Mesenchymal stem cell (in vitro differentiated cells and primary cell): ENCODE results near the gene MED12L.

Source experiments
- DNase-seq: peaks from one replicate; pipeline ENCODE4 v3.0.0-alpha.2; 2013
- H2AFZ ChIP-seq: one replicate; pipeline ENCODE4 v1.6.1; 2013; ENCODE audit warnings: low read depth, mild to moderate bottlenecking, control low read depth, inconsistent platforms, low read length, moderate library complexity
- H2AK5ac ChIP-seq: 2 replicates; pipeline ENCODE4 v1.6.1; 2013; ENCODE audit warnings: low read length, moderate library complexity, mild to moderate bottlenecking, inconsistent platforms; ENCODE audit not compliant: severe bottlenecking
- H2BK120ac ChIP-seq: one replicate; pipeline ENCODE4 v1.6.1; 2013; ENCODE audit warnings: low read depth, mild to moderate bottlenecking, inconsistent platforms, low read length, moderate library complexity
- H2BK12ac ChIP-seq, 2 experiments: one replicate each; pipeline ENCODE4 v1.6.1; 2013; ENCODE audit warnings: inconsistent platforms in 2 of 2, low read length in 2 of 2, mild to moderate bottlenecking in 2 of 2, moderate library complexity in 2 of 2, control low read depth in 1 of 2
- H2BK15ac ChIP-seq: one replicate; pipeline ENCODE4 v1.6.1; 2013; ENCODE audit warnings: mild to moderate bottlenecking, low read depth, inconsistent platforms; ENCODE audit not compliant: poor library complexity, severe bottlenecking
- H2BK5ac ChIP-seq: 2 replicates; pipeline ENCODE4 v1.6.1; 2013; ENCODE audit warnings: low read depth, mild to moderate bottlenecking, low read length, control low read depth, inconsistent platforms; ENCODE audit not compliant: poor library complexity, severe bottlenecking
- H3K14ac ChIP-seq, 2 experiments: one replicate each; pipeline ENCODE4 v1.6.1; 2013; ENCODE audit warnings: inconsistent platforms in 2 of 2, low read length in 2 of 2, control low read depth in 1 of 2, mild to moderate bottlenecking in 1 of 2, moderate library complexity in 1 of 2
- H3K18ac ChIP-seq, 2 experiments: one replicate each; pipeline ENCODE4 v1.6.1; 2013; ENCODE audit warnings: inconsistent platforms in 2 of 2, low read length in 2 of 2, control low read depth in 1 of 2, low read depth in 1 of 2, mild to moderate bottlenecking in 1 of 2
- H3K23ac ChIP-seq, 2 experiments: one replicate each; pipeline ENCODE4 v1.6.1; 2013; ENCODE audit warnings: inconsistent platforms in 2 of 2, low read length in 2 of 2, mild to moderate bottlenecking in 2 of 2, moderate library complexity in 2 of 2, control low read depth in 1 of 2
- H3K27ac ChIP-seq: 2 replicates; pipeline ENCODE4 v1.5.1; 2013; ENCODE audit warnings: mild to moderate bottlenecking, moderate library complexity, low read length, control low read depth, inconsistent platforms; ENCODE audit not compliant: poor library complexity, severe bottlenecking
- H3K27me3 ChIP-seq, 2 experiments: 2 replicates each; pipeline versions ENCODE4 v1.6.1 to v1.7.0; 2013; ENCODE audit warnings: low read length in 2 of 2, mild to moderate bottlenecking in 2 of 2, moderate library complexity in 2 of 2, control low read depth in 1 of 2, inconsistent platforms in 1 of 2; ENCODE audit not compliant: control insufficient read depth in 1 of 2, insufficient read depth in 1 of 2
- H3K36me3 ChIP-seq, 2 experiments: 2 replicates each; pipeline versions ENCODE4 v1.6.1 to v1.7.0; 2013; ENCODE audit warnings: low read length in 2 of 2, control low read depth in 1 of 2, inconsistent platforms in 1 of 2, low read depth in 1 of 2, mild to moderate bottlenecking in 1 of 2; ENCODE audit not compliant: insufficient read depth in 2 of 2, control insufficient read depth in 1 of 2
- H3K4ac ChIP-seq, 2 experiments: one replicate each; pipeline ENCODE4 v1.6.1; 2013; ENCODE audit warnings: inconsistent platforms in 2 of 2, low read length in 2 of 2, mild to moderate bottlenecking in 2 of 2, moderate library complexity in 2 of 2, control low read depth in 1 of 2, low read depth in 1 of 2
- H3K4me1 ChIP-seq: 2 replicates; pipeline ENCODE4 v1.6.1; 2013; ENCODE audit warnings: low read depth, low read length, control low read depth; ENCODE audit not compliant: control insufficient read depth, insufficient read depth
- H3K4me2 ChIP-seq: 2 replicates; pipeline ENCODE4 v1.6.1; 2013; ENCODE audit warnings: low read length, mild to moderate bottlenecking, inconsistent platforms; ENCODE audit not compliant: poor library complexity, severe bottlenecking
- H3K4me3 ChIP-seq, 2 experiments: 2 replicates each; pipeline versions ENCODE4 v1.5.1 to v1.7.0; 2013; ENCODE audit warnings: low read length in 2 of 2, mild to moderate bottlenecking in 2 of 2, control low read depth in 1 of 2, low read depth in 1 of 2; ENCODE audit not compliant: insufficient read depth in 1 of 2
- H3K79me1 ChIP-seq: replicated peaks from 2 replicates; pipeline ENCODE4 v1.6.1; 2013; ENCODE audit warnings: mild to moderate bottlenecking, control low read depth, low read length, inconsistent platforms; ENCODE audit not compliant: poor library complexity, severe bottlenecking
- H3K9ac ChIP-seq: 2 replicates; pipeline ENCODE4 v1.7.0; 2013; ENCODE audit warnings: mild to moderate bottlenecking, low read length, moderate library complexity
- H3K9me3 ChIP-seq: 2 replicates; pipeline ENCODE4 v1.7.0; 2013; ENCODE audit warnings: mild to moderate bottlenecking, low read length; ENCODE audit not compliant: control insufficient read depth
- H4K8ac ChIP-seq: one replicate; pipeline ENCODE4 v1.6.1; 2013; ENCODE audit warnings: inconsistent platforms, mild to moderate bottlenecking, low read length, moderate library complexity
- H4K91ac ChIP-seq: one replicate; pipeline ENCODE4 v1.6.1; 2013; ENCODE audit warnings: mild to moderate bottlenecking, low read length, inconsistent platforms
- WGBS: methylation state at CpG from one replicate; pipeline ENCODE4 v1.1.7; 2013; ENCODE audit warnings: mixed read lengths; 5-methylcytosine and 5-hydroxymethylcytosine counted together

MED12L gene

GRCh38 chr3:151047636-151048035, 37.8 kb upstream of the MED12L start:
- H3K9me3 ChIP-seq: no peaks in the 10 kb centered on the region
- no peak overlapping the region for H2AFZ ChIP-seq
- H2BK12ac ChIP-seq: no peak overlapping the region
- no peaks in the 10 kb centered on the region for H3K79me1 ChIP-seq
- H2BK15ac ChIP-seq: no peak overlapping the region
- no peak overlapping the region for H3K14ac ChIP-seq
- no peak overlapping the region for H4K91ac ChIP-seq
- no peak overlapping the region for H3K23ac ChIP-seq
- no peak overlapping the region for H2AK5ac ChIP-seq
- H3K27ac ChIP-seq: no peak overlapping the region
- H2BK120ac ChIP-seq: no peak overlapping the region
- no peak overlapping the region for H3K4me3 ChIP-seq
- H3K36me3 ChIP-seq: no peaks in the 10 kb centered on the region
- H2BK5ac ChIP-seq: no peak overlapping the region
- no peak overlapping the region for H3K4ac ChIP-seq
- no peak overlapping the region for H3K18ac ChIP-seq
- no peak overlapping the region for H3K4me2 ChIP-seq
- H4K8ac ChIP-seq: no peak overlapping the region
- H3K9ac ChIP-seq: no peak overlapping the region
- H3K27me3 ChIP-seq: no peaks in the 10 kb centered on the region
- no peaks in the 10 kb centered on the region for H3K4me1 ChIP-seq
- DNase-seq: no peak

GRCh38 chr3:151051533-151051932, 33.9 kb upstream of the MED12L start:
- Histone ChIP-seq H4K8ac (no peak overlapping the region), H3K14ac (no peak overlapping the region), H3K27me3 (no peaks in the 10 kb centered on the region), H3K9me3 (no peaks in the 10 kb centered on the region), H3K36me3 (no peaks in the 10 kb centered on the region), H3K79me1 (no peaks in the 10 kb centered on the region), H2BK120ac (no peak overlapping the region), H3K4me1 (no peaks in the 10 kb centered on the region), H3K4ac (no peak overlapping the region), H2AK5ac (no peak overlapping the region), H2BK12ac (no peak overlapping the region), H2AFZ (no peak overlapping the region), H4K91ac (no peak overlapping the region), H2BK15ac (no peak overlapping the region), H3K18ac (no peak overlapping the region), H3K23ac (no peak overlapping the region), H3K4me3 (no peak overlapping the region), H3K9ac (no peak overlapping the region), H2BK5ac (no peak overlapping the region), H3K27ac (no peak overlapping the region), H3K4me2 (no peak overlapping the region)
- WGBS: 100% methylated on average over 1 of the region's 1 CpG
- DNase-seq: no peak

- Histone ChIP-seq H2BK15ac (no peak overlapping the region), H3K23ac (no peak overlapping the region), H2AK5ac (no peak overlapping the region), H3K4me1 (no peaks in the 10 kb centered on the region), H3K4me3 (no peak overlapping the region), H4K91ac (no peak overlapping the region), H3K4ac (no peak overlapping the region), H3K27me3 (no peaks in the 10 kb centered on the region), H2AFZ (no peak overlapping the region), H2BK5ac (no peak overlapping the region), H3K79me1 (no peaks in the 10 kb centered on the region), H3K27ac (no peak overlapping the region), H3K14ac (no peak overlapping the region), H2BK120ac (no peak overlapping the region), H3K9ac (no peak overlapping the region), H4K8ac (no peak overlapping the region), H3K36me3 (no peaks in the 10 kb centered on the region), H3K18ac (no peak overlapping the region), H2BK12ac (no peak overlapping the region), H3K9me3 (no peaks in the 10 kb centered on the region), H3K4me2 (no peak overlapping the region)
- WGBS: 93% methylated on average over 3 of the region's 4 CpGs
- DNase-seq: no peak
Observed at GRCh38 chr3:151052346-151052745, 33.1 kb upstream of the MED12L start.

DNA sequence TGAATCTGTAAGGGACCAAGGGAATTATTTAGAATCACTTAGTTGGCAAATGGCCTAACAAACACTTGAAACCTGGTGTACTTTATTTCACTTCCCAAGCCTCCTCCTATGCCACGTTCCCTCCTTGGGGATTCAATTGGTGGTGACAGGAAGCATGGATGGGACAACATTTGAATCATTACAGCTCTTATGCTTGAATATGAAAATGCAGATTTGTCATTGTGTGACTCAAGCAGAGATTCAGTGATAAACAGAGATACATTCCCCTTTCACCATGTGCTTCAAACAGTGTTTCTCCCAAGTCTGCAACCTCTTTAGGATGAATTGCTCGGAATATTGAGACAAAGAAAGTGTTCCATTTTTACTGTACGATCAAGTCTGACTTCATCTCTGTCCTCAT, 32.7 kb upstream of the MED12L start:
- no peak overlapping the region for H2AK5ac ChIP-seq
- H2BK5ac ChIP-seq: no peak overlapping the region
- no peaks in the 10 kb centered on the region for H3K4me1 ChIP-seq
- H2BK12ac ChIP-seq: no peak overlapping the region
- H3K27ac ChIP-seq: no peak overlapping the region
- no peak overlapping the region for H3K14ac ChIP-seq
- H3K79me1 ChIP-seq: no peaks in the 10 kb centered on the region
- no peaks in the 10 kb centered on the region for H3K9me3 ChIP-seq
- no peaks in the 10 kb centered on the region for H3K36me3 ChIP-seq
- no peak overlapping the region for H2BK120ac ChIP-seq
- H4K91ac ChIP-seq: no peak overlapping the region
- no peak overlapping the region for H3K4me2 ChIP-seq
- no peak overlapping the region for H3K18ac ChIP-seq
- no peak overlapping the region for H3K4ac ChIP-seq
- no peak overlapping the region for H3K4me3 ChIP-seq
- no peaks in the 10 kb centered on the region for H3K27me3 ChIP-seq
- no peak overlapping the region for H3K23ac ChIP-seq
- no peak overlapping the region for H3K9ac ChIP-seq
- no peak for DNase-seq
- no peak overlapping the region for H2AFZ ChIP-seq
- H2BK15ac ChIP-seq: no peak overlapping the region
- H4K8ac ChIP-seq: no peak overlapping the region
- 67% methylated on average over 1 of the region's 3 CpGs for WGBS
